Osteoblast (primary cell): ENCODE data around the gene NCLN. TPM values are rescaled to one million over a fixed set of nuclear protein-coding genes. Genes with fewer than 3 reads are reported as not detected.

Source experiments
- DNase-seq: peaks from one replicate; pipeline ENCODE4 v3.0.0; 2011; ENCODE audit warnings: low spot score, mixed read lengths; ENCODE audit not compliant: insufficient read length; ENCODE audit errors: missing footprints
- H2AFZ ChIP-seq: 2 replicates; pipeline ENCODE4 v1.6.0; 2011; ENCODE audit warnings: mild to moderate bottlenecking, low read length
- H3K27ac ChIP-seq: 2 replicates; pipeline ENCODE4 v1.5.1; 2011; ENCODE audit warnings: mild to moderate bottlenecking, low read depth, low read length, moderate library complexity
- H3K27me3 ChIP-seq: 2 replicates; pipeline ENCODE4 v1.6.0; 2012; ENCODE audit warnings: mild to moderate bottlenecking, control low read depth, inconsistent platforms, low read length, moderate library complexity; ENCODE audit not compliant: insufficient read depth
- H3K36me3 ChIP-seq: 2 replicates; pipeline ENCODE4 v1.5.1; 2011; ENCODE audit warnings: mild to moderate bottlenecking, low read length, control low read depth, moderate library complexity; ENCODE audit not compliant: insufficient read depth
- H3K4me1 ChIP-seq: 2 replicates; pipeline ENCODE4 v1.5.1; 2011; ENCODE audit warnings: mild to moderate bottlenecking, low read length, control low read depth, moderate library complexity; ENCODE audit not compliant: insufficient read depth
- H3K4me2 ChIP-seq: 2 replicates; pipeline ENCODE4 v1.6.0; 2011; ENCODE audit warnings: mild to moderate bottlenecking, low read length; ENCODE audit not compliant: insufficient read depth
- H3K4me3 ChIP-seq: fragments of 200-600 bp; sonication (generic); 3 replicates; pipeline ENCODE4 v1.5.1; 2012; ENCODE audit warnings: mild to moderate bottlenecking, low read length, inconsistent platforms; ENCODE audit not compliant: insufficient read depth
- H3K79me2 ChIP-seq: 2 replicates; pipeline ENCODE4 v1.6.0; 2012; ENCODE audit warnings: mild to moderate bottlenecking, low read length, control low read depth, inconsistent platforms; ENCODE audit not compliant: insufficient read depth
- H3K9me3 ChIP-seq: 2 replicates; pipeline ENCODE4 v1.5.1; 2011; ENCODE audit warnings: low read depth, low read length, control low read depth
- H4K20me1 ChIP-seq: 2 replicates; pipeline ENCODE4 v1.6.0; 2012; ENCODE audit warnings: mild to moderate bottlenecking, low read length, control low read depth; ENCODE audit not compliant: insufficient read depth
- CTCF ChIP-seq: IDR thresholded peaks from 2 replicates; pipeline ENCODE4 v1.5.1; 2011; ENCODE audit warnings: mild to moderate bottlenecking, low read depth, low read length, moderate library complexity; ENCODE audit errors: extremely low read depth
- total RNA-seq: library from RNA; depleted of rRNA; stranded (reverse); fragments of >200 nt; gene quantifications from 2 replicates; pipeline ENCODE4 v1.2.3, GENCODE V29; 2012

NCLN gene
- total RNA-seq, 1 donor = 39.4 TPM

GRCh38 chr19:3194106-3195087 lies 8.7 kb downstream of the NCLN start:
- no peak overlapping the region for H3K4me2 ChIP-seq
- no peaks in the 10 kb centered on the region for H3K27me3 ChIP-seq
- H3K27ac ChIP-seq = no peak overlapping the region
- no peak overlapping the region for H3K4me3 ChIP-seq
- no peak overlapping the region for H2AFZ ChIP-seq
- peaks cover 4% of the 10 kb centered on the region for H3K36me3 ChIP-seq
- no peaks in the 10 kb centered on the region for H3K9me3 ChIP-seq
- H3K79me2 ChIP-seq = peaks cover 42% of the 10 kb centered on the region
- H4K20me1 ChIP-seq = peaks cover 9% of the 10 kb centered on the region
- no peak for TF ChIP-seq CTCF
- DNase-seq = no peak
- no peaks in the 10 kb centered on the region for H3K4me1 ChIP-seq

- H3K9me3 ChIP-seq = no peaks in the 10 kb centered on the region
- H4K20me1 ChIP-seq = peaks cover 3% of the 10 kb centered on the region
- H3K4me2 ChIP-seq = no peak overlapping the region
- no peak overlapping the region for H2AFZ ChIP-seq
- no peak overlapping the region for H3K27ac ChIP-seq
- no peak for DNase-seq
- H3K79me2 ChIP-seq = peaks cover 23% of the 10 kb centered on the region
- H3K27me3 ChIP-seq = no peaks in the 10 kb centered on the region
- no peaks in the 10 kb centered on the region for H3K4me1 ChIP-seq
- peaks cover 4% of the 10 kb centered on the region for H3K36me3 ChIP-seq
- H3K4me3 ChIP-seq = no peak overlapping the region
- no peak for TF ChIP-seq CTCF
These were observed 10.6 kb downstream of the NCLN start for GRCh38 chr19:3196064-3196932.

GRCh38 chr19:3196933-3197205 lies 11.1 kb downstream of the NCLN start:
- no peaks in the 10 kb centered on the region for H3K4me1 ChIP-seq
- H4K20me1 ChIP-seq = peaks cover 3% of the 10 kb centered on the region
- peaks cover 18% of the 10 kb centered on the region for H3K79me2 ChIP-seq
- no peak for DNase-seq
- no peak overlapping the region for H3K27ac ChIP-seq
- peaks cover 4% of the 10 kb centered on the region for H3K36me3 ChIP-seq
- H3K4me3 ChIP-seq = no peak overlapping the region
- no peak for TF ChIP-seq CTCF
- no peak overlapping the region for H2AFZ ChIP-seq
- no peaks in the 10 kb centered on the region for H3K9me3 ChIP-seq
- H3K27me3 ChIP-seq = no peaks in the 10 kb centered on the region
- H3K4me2 ChIP-seq = no peak overlapping the region
